ENCODE measurements around the gene NEGR1.

The NEGR1 gene

DNA sequence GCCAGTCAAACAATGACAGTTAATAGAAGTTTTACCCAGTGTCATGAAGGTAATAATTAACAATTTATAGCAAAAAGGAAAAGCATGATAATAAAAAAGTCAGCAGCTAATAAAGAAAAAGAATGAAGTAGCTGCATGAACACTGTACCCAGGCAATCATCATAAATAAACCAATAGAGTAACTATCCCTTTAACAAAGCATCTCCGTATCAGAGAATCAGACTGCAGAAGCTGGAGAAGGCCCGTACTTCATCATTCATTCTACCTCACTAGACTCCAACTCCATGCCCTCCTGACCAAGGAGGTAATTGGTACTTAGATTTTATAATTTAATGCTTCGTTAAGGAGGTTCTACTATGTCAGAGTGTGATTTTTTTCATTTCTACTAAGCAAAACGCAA, 140.5 kb downstream of the NEGR1 start:
- TF ChIP-seq, protein P1, sequence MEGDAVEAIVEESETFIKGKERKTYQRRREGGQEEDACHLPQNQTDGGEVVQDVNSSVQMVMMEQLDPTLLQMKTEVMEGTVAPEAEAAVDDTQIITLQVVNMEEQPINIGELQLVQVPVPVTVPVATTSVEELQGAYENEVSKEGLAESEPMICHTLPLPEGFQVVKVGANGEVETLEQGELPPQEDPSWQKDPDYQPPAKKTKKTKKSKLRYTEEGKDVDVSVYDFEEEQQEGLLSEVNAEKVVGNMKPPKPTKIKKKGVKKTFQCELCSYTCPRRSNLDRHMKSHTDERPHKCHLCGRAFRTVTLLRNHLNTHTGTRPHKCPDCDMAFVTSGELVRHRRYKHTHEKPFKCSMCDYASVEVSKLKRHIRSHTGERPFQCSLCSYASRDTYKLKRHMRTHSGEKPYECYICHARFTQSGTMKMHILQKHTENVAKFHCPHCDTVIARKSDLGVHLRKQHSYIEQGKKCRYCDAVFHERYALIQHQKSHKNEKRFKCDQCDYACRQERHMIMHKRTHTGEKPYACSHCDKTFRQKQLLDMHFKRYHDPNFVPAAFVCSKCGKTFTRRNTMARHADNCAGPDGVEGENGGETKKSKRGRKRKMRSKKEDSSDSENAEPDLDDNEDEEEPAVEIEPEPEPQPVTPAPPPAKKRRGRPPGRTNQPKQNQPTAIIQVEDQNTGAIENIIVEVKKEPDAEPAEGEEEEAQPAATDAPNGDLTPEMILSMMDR (IDR thresholded peaks at IDR 0.05; ENCODE audit: control insufficient read depth, extremely low read depth, insufficient read depth): no peak
- no peak overlapping the region for H3K4me3 ChIP-seq (ENCODE audit: low read depth, low read length)
- DNase-seq (ENCODE audit: low read depth): no peak

DNA sequence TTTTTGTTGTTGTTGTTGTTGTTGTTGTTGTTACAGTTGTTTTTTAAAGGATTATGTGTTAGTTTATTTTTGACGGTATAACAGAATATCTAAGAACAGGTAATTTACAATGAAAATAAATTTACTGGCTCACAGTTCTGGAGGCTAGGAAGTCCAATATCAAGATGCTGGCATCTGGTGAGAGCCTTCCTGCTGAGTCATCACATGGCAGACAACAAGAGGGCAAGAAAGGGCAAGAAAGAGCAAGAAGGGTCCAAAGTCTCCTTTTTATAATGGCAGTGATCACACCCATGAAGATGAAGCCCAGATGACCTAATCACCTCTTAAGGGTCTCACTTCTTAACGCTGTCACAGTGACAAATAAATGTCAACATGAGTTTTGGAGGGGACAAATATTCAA, 142.1 kb downstream of the NEGR1 start:
- no peak for DNase-seq (ENCODE audit: low read depth)
- H3K4me3 ChIP-seq (ENCODE audit: low read depth, low read length): no peak overlapping the region
- TF ChIP-seq, protein P1 (IDR thresholded peaks at IDR 0.05; ENCODE audit: control insufficient read depth, extremely low read depth, insufficient read depth): no peak

- TF ChIP-seq, protein P1 (IDR thresholded peaks at IDR 0.05; ENCODE audit: control insufficient read depth, extremely low read depth, insufficient read depth): no peak
- no peak for DNase-seq (ENCODE audit: low read depth)
- no peak overlapping the region for H3K4me3 ChIP-seq (ENCODE audit: low read depth, low read length)
Observed at GRCh38 chr1:72137656-72138055, 144.7 kb downstream of the NEGR1 start.

DNA sequence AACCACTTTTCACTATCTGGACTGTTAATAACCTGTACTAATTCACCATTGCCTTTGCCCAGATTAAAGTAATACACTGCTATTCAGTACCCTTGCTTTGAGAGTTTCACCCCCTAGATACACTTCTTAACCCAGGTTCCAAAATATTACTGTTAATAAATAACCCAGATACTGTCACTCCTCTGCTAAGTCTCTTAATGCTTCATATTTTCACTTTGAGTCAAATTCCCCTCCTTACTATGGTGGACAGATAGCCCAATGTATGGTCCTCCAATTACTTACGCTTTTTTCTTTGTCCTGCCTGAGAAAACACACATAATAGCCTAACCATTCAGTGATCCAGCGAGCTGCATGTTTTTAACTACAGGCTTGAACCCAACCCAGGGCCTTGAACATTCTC, 152.5 kb downstream of the NEGR1 start:
- H3K4me3 ChIP-seq (ENCODE audit: low read depth, low read length): no peak overlapping the region
- TF ChIP-seq, protein P1 (IDR thresholded peaks at IDR 0.05; ENCODE audit: control insufficient read depth, extremely low read depth, insufficient read depth): no peak
- no peak for DNase-seq (ENCODE audit: low read depth)

DNA sequence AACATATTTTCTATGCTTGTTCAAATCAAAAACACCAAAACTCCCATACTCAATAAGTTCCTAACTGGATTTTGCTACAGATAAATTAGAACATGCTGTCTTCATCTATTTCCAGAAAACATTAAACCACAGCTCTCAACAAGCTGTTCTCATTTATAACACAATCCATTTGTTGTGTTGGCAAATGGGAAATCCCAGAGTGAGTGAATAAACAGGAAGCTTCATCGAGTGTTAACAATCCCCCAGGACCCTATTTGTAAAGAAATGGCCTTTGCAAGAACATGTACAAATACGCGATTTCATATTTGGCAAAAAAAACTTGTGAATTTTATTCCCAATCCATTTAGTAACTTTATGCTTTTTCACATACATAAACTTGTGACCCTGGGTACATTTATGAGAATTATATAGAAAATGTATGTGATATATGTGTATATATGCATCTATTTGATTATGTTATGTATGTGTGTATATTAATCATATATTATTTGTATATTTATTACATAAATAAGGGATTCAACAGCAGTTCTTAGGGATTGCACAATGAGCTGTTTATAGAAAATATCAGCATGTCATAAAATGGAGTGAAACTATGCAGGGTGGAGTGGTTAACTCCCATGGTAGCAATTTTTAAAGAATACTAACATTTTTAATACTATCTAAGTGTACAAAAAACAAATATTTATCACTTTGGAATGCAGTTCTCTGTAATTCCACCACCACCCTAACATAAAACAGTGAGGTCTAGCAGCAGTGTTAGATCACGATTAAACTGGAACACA, 160.0 kb downstream of the NEGR1 start:
- TF ChIP-seq, protein P1 (IDR thresholded peaks at IDR 0.05; ENCODE audit: control insufficient read depth, extremely low read depth, insufficient read depth): no peak
- DNase-seq (ENCODE audit: low read depth): no peak
- no peak overlapping the region for H3K4me3 ChIP-seq (ENCODE audit: low read depth, low read length)

GRCh38 chr1:72119491-72119890, 162.8 kb downstream of the NEGR1 start:
- TF ChIP-seq, protein P1 (IDR thresholded peaks at IDR 0.05; ENCODE audit: control insufficient read depth, extremely low read depth, insufficient read depth): no peak

DNA sequence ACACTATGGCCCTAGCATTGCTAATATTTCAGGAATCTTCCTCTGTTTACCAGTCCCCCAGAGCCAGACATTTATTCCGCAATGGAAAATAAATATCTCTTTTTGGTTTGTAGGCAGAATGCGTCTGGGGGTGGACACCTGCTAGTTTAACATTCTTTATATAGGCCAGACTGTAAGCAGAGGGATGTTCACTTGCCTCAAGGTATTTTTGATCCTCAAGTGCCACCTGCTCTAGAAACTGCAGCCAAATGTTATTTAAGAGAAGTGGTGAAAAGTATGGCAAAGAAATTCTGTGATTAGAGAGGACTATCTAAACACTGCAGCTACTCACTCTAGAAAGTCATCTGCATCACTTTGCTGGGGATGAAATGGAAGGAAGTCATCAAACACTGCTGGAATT, 164.7 kb downstream of the NEGR1 start:
- TF ChIP-seq, protein P1 (IDR thresholded peaks at IDR 0.05; ENCODE audit: control insufficient read depth, extremely low read depth, insufficient read depth): no peak
- DNase-seq (ENCODE audit: low read depth): no peak
- H3K4me3 ChIP-seq (ENCODE audit: low read depth, low read length): no peak overlapping the region

More at GRCh38 chr1:72119491-72119890, 162.8 kb downstream of the NEGR1 start:
- no peak overlapping the region for H3K4me3 ChIP-seq (ENCODE audit: low read depth, low read length)
- no peak for DNase-seq (ENCODE audit: low read depth)

Data from LNCaP clone FGC (cell line).